GM10266 (cell line): ENCODE measurements around the gene IVD.
A peak's percentile ranks its signal among the peaks of the same experiment; 100 is the strongest.

ENCODE experiments used
- DNase-seq: peaks from one replicate; pipeline ENCODE4 v3.0.0; 2012; ENCODE audit errors: extremely low spot score
- CTCF ChIP-seq: IDR thresholded peaks from 2 replicates; pipeline ENCODE4 v1.5.1; 2012; ENCODE audit warnings: mild to moderate bottlenecking, low read depth; ENCODE audit not compliant: control insufficient read depth, insufficient read depth; ENCODE audit errors: missing control alignments

Gene IVD

GRCh38 chr15:40418126-40418525 lies 12.5 kb downstream of the IVD start:
- no peak for TF ChIP-seq CTCF
- DNase-seq = no peak

- TF ChIP-seq CTCF = no peak
- no peak for DNase-seq
Measured at GRCh38 chr15:40420071-40420713, 14.6 kb downstream of the IVD start.

GRCh38 chr15:40420793-40421192 lies 15.2 kb downstream of the IVD start:
- DNase-seq = no peak

GRCh38 chr15:40421246-40422157 lies 15.9 kb downstream of the IVD start:
- peak; percentile 81 for DNase-seq
- peak; percentile 96 for TF ChIP-seq CTCF

More at GRCh38 chr15:40420793-40421192, 15.2 kb downstream of the IVD start:
- TF ChIP-seq CTCF = no peak

- no peak for DNase-seq
- no peak for TF ChIP-seq CTCF
Measured at GRCh38 chr15:40424483-40425115, 19.0 kb downstream of the IVD start.

- no peak for DNase-seq
- no peak for TF ChIP-seq CTCF
Measured at GRCh38 chr15:40425681-40426080, 20.1 kb downstream of the IVD start.
